Pancreas (tissue), 10 donors: ENCODE measurements around the gene VENTX. TPM values are rescaled to one million over a fixed set of nuclear protein-coding genes. Genes with fewer than 3 reads are reported as not detected.
A peak's percentile ranks its signal among the peaks of the same experiment; 100 is the strongest.

Experiments
- ATAC-seq, 4 donors: fragments of 200-7000 bp; cut with Tn5 transposase; one replicate each; pipeline versions ENCODE4 v1.8.0 to v1.9.1; 2020; ENCODE audit warnings: mild to moderate bottlenecking in 4 of 4, moderate library complexity in 4 of 4
- DNase-seq, 6 donors: peaks; one replicate each; pipeline ENCODE4 v3.0.0-alpha.2; 2020
- FAIRE-seq: peaks from 2 replicates; lab custom pipeline; 2012; peaks lifted over from hg19 to GRCh38; lab: Jason Lieb, UNC
- H3K27ac ChIP-seq, 4 donors: fragments of 200-600 bp; sonication (generic); 1 replicate in 3 of 4; 2 replicates in 1 of 4; pipeline versions ENCODE4 v1.5.0 to v1.8.0; 2020
- H3K27me3 ChIP-seq, 4 donors: fragments of 200-600 bp; one replicate each; pipeline ENCODE4 v1.8.0; 2021
- H3K36me3 ChIP-seq, 3 donors: fragments of 200-600 bp; sonication (generic) in 1 of 3; one replicate each; pipeline versions ENCODE4 v1.5.0 to v1.8.0; 2020 to 2021
- H3K4me1 ChIP-seq, 3 donors: fragments of 200-600 bp; one replicate each; pipeline ENCODE4 v1.8.0; 2021
- H3K4me3 ChIP-seq, 4 donors: fragments of 200-600 bp; sonication (generic) in 2 of 4; one replicate each; pipeline versions ENCODE4 v1.5.0 to v1.8.0; 2020 to 2021
- H3K9me3 ChIP-seq, 4 donors: fragments of 200-600 bp; one replicate each; pipeline ENCODE4 v1.8.0; 2021
- WGBS, 2 donors: extraction: QIAGEN DNeasy Blood & Tissue Kit; methylation state at CpG; one replicate each; pipeline ENCODE4 v1.1.7; 2013; 5-methylcytosine and 5-hydroxymethylcytosine counted together
- intact Hi-C, 3 donors: fragments of 100-400 bp; cut with DNase I; formaldehyde crosslinking; loops; one replicate each; pipeline versions ENCODE4 v1.11.1 to v1.14.2; 2022
- polyA plus RNA-seq, 2 donors: library from polyadenylated mRNA; stranded (reverse); fragments of 200-250 nt; gene quantifications; one replicate each; pipeline ENCODE4 v1.2.3, GENCODE V29; 2013
- total RNA-seq, 6 donors: library from RNA; stranded (reverse); fragmentation: NEBNext Ultra II Directional in 4 of 6; extraction: Animal tissue kit (Norgen Biotek cat#: 25700) in 4 of 6; gene quantifications; one replicate each; pipeline versions ENCODE4 v1.2.1 to v1.2.4, GENCODE V29; 2021 to 2023
- TF ChIP-seq, protein P1 (sequence below), 4 donors: fragments of 200-600 bp; sonication (generic) in 3 of 4; IDR thresholded peaks; one replicate each; pipeline versions ENCODE4 v1.5.0 to v1.8.0; 2021; ENCODE audit warnings: antibody characterized with exemption in 4 of 4
- donor health status: healthy with polysubstance abuse.
- donor health status: DM: no; HTN: no; CAD: no; lungs with moderate emphysema.
- donor health status: DM: no; HTN: no; CAD: no.
- donor health status: control.
- donor health status: control.
- donor health status: Bipolar disorder and iron deficiency.
- donor health status: DM: yes; HTN: yes; CAD: no.
- donor health status: DM: no; HTN: no; CAD: no.
- donor health status: DM: no; HTN: no; CAD: no.
- donor health status: DM: yes; HTN: yes; CAD: no.

The VENTX gene
- total and polyA plus RNA-seq, 8 donors, result 0.09 to 1.3 (median 0.46) TPM

DNA sequence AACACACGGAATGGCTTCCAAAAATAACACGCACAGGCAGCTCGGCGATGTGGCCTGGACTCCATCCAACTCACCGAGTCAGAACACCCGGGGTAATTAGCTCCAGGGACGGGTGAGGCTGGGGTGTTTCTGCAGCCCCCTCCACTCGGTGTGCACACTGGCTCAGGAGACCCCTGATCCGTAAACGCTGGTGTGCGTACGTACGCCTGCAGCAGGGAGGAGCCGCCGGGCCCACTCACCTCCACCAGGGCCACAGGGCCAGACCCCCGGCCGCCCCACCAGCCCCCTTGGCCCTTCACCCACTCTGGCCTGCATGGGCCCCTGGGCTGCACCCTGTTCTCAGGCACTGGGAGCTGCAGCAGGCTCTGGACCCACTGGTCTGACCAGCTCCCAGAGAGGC, 30.0 kb upstream of the VENTX start:
- H3K4me1 ChIP-seq, result no peaks in the 10 kb centered on the region
- DNase-seq (peak in 2 of 6 donors; percentile 12 to 70), FAIRE-seq (no peak), ATAC-seq (no peak)
- H3K9me3 ChIP-seq, result no peaks in the 10 kb centered on the region
- intact Hi-C loops, result no loop called here
- no peak overlapping the region for H3K27ac ChIP-seq
- no peak overlapping the region for H3K4me3 ChIP-seq
- TF ChIP-seq, protein P1, sequence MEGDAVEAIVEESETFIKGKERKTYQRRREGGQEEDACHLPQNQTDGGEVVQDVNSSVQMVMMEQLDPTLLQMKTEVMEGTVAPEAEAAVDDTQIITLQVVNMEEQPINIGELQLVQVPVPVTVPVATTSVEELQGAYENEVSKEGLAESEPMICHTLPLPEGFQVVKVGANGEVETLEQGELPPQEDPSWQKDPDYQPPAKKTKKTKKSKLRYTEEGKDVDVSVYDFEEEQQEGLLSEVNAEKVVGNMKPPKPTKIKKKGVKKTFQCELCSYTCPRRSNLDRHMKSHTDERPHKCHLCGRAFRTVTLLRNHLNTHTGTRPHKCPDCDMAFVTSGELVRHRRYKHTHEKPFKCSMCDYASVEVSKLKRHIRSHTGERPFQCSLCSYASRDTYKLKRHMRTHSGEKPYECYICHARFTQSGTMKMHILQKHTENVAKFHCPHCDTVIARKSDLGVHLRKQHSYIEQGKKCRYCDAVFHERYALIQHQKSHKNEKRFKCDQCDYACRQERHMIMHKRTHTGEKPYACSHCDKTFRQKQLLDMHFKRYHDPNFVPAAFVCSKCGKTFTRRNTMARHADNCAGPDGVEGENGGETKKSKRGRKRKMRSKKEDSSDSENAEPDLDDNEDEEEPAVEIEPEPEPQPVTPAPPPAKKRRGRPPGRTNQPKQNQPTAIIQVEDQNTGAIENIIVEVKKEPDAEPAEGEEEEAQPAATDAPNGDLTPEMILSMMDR (IDR thresholded peaks at IDR 0.05), result no peak
- WGBS, 2 donors, result 68 to 79% methylated on average over 17 of the region's 17 CpGs
- no peaks in the 10 kb centered on the region for H3K27me3 ChIP-seq
- H3K36me3 ChIP-seq, result no peaks in the 10 kb centered on the region

DNA sequence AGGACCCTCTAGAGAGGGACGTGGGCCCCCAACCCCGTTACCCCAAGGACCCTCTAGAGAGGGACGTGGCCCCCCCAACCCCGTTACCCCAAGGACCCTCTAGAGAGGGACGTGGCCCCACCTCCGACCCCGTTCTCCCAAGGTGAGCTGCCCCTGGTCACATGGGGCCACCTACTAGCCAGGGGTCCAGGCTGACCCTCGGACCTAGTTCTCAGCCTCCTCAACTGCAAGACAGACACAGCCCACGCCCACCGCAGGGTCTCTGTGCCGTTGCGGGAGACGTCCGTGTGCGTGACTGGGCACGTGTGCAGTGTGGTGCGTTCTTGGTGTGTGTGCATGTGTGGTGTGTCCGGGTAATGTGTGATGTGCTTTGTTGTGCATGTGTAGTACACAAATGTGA, 29.2 kb upstream of the VENTX start:
- ATAC-seq, result no peak
- DNase-seq, result peak in 2 of 6 donors; percentile 5 to 33
- TF ChIP-seq, protein P1 (IDR thresholded peaks at IDR 0.05), result no peak
- intact Hi-C loops, result no loop called here
- Histone ChIP-seq H3K4me1 (no peaks in the 10 kb centered on the region), H3K36me3 (no peaks in the 10 kb centered on the region), H3K27me3 (no peaks in the 10 kb centered on the region), H3K27ac (no peak overlapping the region), H3K4me3 (no peak overlapping the region), H3K9me3 (no peaks in the 10 kb centered on the region)
- WGBS, 2 donors, result 66 to 79% methylated on average over 16 to 18 of the region's 18 CpGs
- FAIRE-seq, result no peak

DNA sequence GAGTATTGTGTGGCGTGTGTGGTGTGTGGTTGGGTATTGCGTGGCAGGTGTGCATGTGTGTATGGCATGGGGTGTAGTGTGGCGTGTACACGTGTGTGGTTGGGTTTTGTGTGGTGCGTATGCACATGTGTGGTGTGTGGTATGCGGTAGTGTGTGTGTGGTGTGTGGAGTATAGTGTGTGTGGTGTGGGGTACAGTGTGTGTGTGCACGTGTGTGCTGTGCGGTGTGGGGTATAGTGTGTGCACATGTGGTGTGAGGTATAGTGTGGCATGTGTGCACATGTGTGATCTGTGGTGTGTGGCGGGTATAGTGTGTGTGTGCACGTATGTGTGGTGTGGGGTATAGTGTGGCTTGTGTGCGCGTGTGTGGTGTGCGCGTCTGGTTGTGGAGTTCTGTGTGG, 28.5 kb upstream of the VENTX start:
- no peaks in the 10 kb centered on the region for H3K36me3 ChIP-seq
- H3K4me3 ChIP-seq, result no peak overlapping the region
- no peaks in the 10 kb centered on the region for H3K4me1 ChIP-seq
- no peak overlapping the region for H3K27ac ChIP-seq
- 78 to 92% methylated on average over 14 of the region's 14 CpGs for WGBS, 2 donors
- H3K9me3 ChIP-seq, result no peaks in the 10 kb centered on the region
- no peaks in the 10 kb centered on the region for H3K27me3 ChIP-seq
- TF ChIP-seq, protein P1 (IDR thresholded peaks at IDR 0.05), result no peak
- intact Hi-C loops, result no loop called here
- DNase-seq, result peak in 1 of 6 donors; percentile 10
- no peak for FAIRE-seq
- no peak for ATAC-seq

DNA sequence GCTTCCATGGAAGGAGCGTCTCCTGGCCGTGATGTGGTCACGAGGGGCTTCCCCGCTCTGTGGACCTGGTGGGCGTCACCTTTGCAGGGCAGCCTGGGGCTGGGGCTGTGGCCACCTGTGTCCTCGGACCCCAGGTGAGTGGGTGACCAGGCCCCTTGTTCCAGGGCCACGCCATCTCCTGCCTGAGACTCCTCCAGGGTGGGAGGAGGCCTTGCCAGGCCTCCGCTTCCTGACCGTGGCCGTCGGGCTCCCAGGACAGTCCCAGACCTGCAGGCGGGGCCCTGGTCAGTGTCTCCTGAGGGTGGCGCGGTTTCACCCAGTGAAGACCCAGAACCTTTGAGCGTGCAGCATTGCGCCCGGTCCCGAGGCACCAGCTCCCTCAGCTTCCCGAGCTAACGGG, 28.0 kb upstream of the VENTX start:
- WGBS, 2 donors, result 64 to 72% methylated on average over 20 of the region's 20 CpGs
- FAIRE-seq, result no peak

More for the DNA sequence above, 28.0 kb upstream of the VENTX start:
- H3K27ac ChIP-seq, result no peak overlapping the region
- TF ChIP-seq, protein P1 (IDR thresholded peaks at IDR 0.05), result no peak
- intact Hi-C loops, result no loop called here
- no peaks in the 10 kb centered on the region for H3K36me3 ChIP-seq
- no peak overlapping the region for H3K4me3 ChIP-seq
- DNase-seq (peak in 2 of 6 donors; percentile 8 to 49), ATAC-seq (no peak)
- no peaks in the 10 kb centered on the region for H3K4me1 ChIP-seq
- no peaks in the 10 kb centered on the region for H3K9me3 ChIP-seq
- H3K27me3 ChIP-seq, result no peaks in the 10 kb centered on the region
